Suprapubic skin (tissue), 3 donors: Measurements from ENCODE around the gene ZNF280C.

Source experiments
- CTCF ChIP-seq, 2 donors: fragments of 200-600 bp in 1 of 2; fragments of 450-650 bp in 1 of 2; sonication (generic) in 1 of 2; IDR thresholded peaks; one replicate each; pipeline ENCODE4 v1.5.1; 2016 to 2019; ENCODE audit warnings: antibody characterized with exemption in 2 of 2, mild to moderate bottlenecking in 1 of 2, moderate library complexity in 1 of 2
- POLR2A ChIP-seq, 2 donors: fragments of 450-650 bp; IDR thresholded peaks; one replicate each; pipeline ENCODE4 v1.6.1; 2017; ENCODE audit warnings: antibody characterized with exemption in 2 of 2, mild to moderate bottlenecking in 2 of 2, moderate library complexity in 2 of 2

DNA sequence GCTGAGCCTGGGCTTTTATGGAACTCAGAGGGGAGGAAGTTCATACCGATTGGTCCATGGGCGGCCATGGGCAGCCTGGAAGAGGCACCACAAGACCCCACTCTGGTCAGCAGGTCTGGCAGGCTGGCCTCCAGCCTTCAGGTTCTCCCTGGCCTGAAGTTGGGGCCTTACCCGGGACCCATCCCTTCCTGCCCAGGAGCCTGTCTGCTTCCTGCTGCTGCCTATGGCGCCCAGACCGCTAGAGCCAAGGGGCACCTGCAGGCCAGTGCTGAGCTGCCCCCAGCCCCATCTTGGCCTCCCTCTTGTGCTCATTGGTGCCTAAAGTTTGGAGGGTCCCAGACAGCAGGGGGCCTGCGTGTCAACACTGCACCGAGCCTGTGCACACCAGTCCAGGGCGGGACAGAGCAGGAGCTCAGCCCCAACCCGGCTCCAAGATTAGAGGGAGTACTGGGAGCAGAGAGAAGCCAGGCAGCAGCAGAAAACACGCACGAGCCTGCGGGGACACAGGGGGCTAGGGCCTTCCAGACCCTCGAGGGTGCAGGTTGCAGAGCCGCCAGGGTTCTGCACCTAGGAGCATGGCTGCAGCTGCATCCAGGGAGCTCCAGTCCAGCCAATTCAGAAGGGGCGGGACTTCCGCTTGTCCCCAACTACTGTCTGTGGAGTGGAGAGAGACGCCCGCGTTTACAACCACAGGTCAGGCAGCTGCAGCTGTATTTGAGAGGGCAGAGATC is 30.7 kb upstream of the ZNF280C start:
- TF ChIP-seq CTCF (IDR thresholded peaks at IDR 0.05), result no peak
- no peak for TF ChIP-seq POLR2A (IDR thresholded peaks at IDR 0.05)
